Retina (tissue), 1 donor: Measurements from ENCODE around the gene DLG2.

Source experiments
- DNase-seq: peaks from one replicate; pipeline ENCODE4 v3.0.0-alpha.2; 2016

The DLG2 gene

GRCh38 chr11:83858694-83859093 is 1768.5 kb downstream of the DLG2 start:
- no peak for DNase-seq

- no peak for DNase-seq
Observed at GRCh38 chr11:83855237-83855636, 1771.9 kb downstream of the DLG2 start.

- no peak for DNase-seq
Observed at GRCh38 chr11:83852775-83853442, 1774.2 kb downstream of the DLG2 start.

- DNase-seq: no peak
Observed at GRCh38 chr11:83852012-83852411, 1775.1 kb downstream of the DLG2 start.

GRCh38 chr11:83847467-83848034 is 1779.6 kb downstream of the DLG2 start:
- DNase-seq: no peak

DNA sequence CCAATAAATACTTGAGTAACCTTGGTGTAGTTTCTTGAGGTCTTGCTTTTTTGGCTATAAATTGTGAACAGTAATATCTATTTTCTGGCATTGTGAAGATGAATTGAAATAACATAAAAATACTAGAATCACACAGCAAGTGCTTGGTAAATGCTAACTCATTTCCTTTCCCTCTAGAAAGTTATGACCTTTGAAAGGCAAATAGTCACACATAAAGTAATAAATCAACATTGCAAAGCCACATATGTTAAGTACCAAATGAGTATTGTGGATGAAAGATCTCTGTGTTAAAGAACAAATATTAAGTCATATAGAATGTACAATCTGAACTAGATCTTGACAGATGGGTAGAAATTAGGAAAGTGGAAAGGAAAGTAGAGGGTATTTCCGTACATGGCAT is 1781.3 kb downstream of the DLG2 start:
- no peak for DNase-seq

DNA sequence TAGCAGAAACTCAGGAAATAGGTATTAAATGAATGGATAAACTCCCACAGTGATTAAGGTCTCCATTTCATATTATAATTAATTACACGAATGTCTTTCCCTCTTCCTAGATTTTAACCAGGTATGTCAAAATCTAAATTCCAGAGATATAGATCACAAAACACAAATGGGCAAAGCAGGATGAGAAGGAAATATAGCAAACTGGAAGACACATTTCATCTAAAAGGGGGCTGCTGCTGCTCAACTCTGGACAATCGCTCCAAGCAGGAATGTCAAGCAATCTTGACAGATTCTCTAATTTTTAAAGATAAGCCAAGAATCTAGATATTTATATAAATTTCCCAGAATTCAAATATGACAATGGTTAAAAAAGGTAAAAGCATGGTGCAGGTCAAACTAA is 1786.8 kb downstream of the DLG2 start:
- DNase-seq: no peak

GRCh38 chr11:83836883-83837654 is 1790.1 kb downstream of the DLG2 start:
- DNase-seq: peak; percentile 66

- DNase-seq: no peak
Observed at GRCh38 chr11:83836065-83836464, 1791.1 kb downstream of the DLG2 start.

- DNase-seq: no peak
Observed at GRCh38 chr11:83835423-83835822, 1791.7 kb downstream of the DLG2 start.

GRCh38 chr11:83831929-83832328 is 1795.2 kb downstream of the DLG2 start:
- DNase-seq: no peak

GRCh38 chr11:83827940-83828554 is 1799.1 kb downstream of the DLG2 start:
- peak; percentile 65 for DNase-seq

- DNase-seq: no peak
Observed at GRCh38 chr11:83827520-83827919, 1799.6 kb downstream of the DLG2 start.

GRCh38 chr11:83826078-83826477 is 1801.1 kb downstream of the DLG2 start:
- DNase-seq: no peak

- no peak for DNase-seq
Observed at GRCh38 chr11:83823461-83824025, 1803.6 kb downstream of the DLG2 start.

DNA sequence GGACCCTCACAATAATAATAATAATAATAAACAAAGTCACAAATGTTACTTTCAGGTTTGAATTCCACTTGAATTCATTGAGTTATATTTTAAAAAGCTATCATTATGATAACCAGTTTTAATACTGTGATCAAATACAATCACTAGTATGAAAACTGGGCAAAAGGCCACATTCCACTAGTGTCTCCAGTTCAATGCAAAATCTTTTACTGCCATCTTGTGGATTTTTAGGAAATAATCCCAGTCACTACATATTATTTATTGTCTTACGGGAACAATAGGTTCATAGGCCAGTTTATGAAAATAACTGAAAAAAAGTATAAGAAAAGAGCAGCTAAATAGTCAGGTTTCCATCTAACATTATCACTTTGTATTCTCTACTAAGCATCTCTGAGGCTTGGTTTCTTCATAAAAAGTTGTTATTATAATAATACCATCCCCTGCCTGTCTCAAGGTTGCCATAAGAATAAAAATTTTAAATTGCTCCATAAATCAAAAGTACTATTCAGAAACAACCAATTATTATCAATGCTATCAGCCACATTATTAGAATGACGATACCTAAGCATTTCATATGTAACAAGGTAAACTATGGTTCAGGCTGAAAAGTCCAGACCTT is 1807.1 kb downstream of the DLG2 start:
- DNase-seq: peak; percentile 25

GRCh38 chr11:83818349-83818748 is 1808.8 kb downstream of the DLG2 start:
- no peak for DNase-seq

DNA sequence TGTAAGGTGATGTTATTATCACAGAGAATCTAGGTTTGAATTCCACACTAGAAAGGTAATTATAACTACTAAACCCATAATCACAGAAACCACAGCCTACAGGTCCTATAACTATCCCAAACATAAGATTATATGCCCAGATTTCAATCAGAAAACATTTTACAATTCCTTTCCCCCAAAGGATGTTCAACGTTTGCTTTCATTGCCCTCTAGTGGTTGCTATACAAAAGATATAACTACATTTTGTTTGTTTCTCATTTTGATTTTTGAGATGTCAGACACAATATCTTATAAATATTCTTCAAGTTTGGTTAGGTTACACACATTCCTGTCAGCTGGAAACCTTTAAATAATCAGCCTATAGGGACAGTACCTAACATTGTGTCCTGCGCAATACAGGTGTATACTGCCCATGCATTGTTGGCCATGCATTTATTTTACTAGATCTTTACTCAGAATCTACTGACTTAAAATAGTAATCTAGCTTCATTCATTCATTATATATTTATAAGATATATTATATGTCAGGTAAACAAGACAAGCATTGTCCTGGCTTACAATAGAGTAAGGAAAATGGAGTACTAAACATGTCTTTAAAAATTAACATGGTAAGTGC is 1810.5 kb downstream of the DLG2 start:
- no peak for DNase-seq

DNA sequence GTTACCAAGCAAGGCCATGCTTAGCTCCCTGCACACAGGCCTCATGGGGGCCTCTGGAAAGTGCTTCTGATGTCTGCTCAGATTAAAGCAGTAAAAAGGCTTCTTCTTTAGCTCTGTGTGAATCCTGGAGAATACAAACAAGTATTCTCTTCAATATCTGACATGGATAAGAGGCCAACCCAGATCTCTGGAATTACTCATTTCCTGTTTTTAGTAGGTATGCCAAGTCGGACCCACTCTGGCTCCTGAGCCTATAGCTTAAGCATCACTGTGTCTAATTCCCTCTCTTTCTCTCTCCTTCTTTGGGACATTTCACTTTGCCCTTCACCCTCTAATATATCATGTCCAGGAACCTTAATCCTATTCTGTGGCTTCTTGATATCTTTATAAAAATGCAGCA is 1811.4 kb downstream of the DLG2 start:
- no peak for DNase-seq

GRCh38 chr11:83813296-83813695 is 1813.8 kb downstream of the DLG2 start:
- DNase-seq: no peak

- no peak for DNase-seq
Observed at GRCh38 chr11:83809274-83809673, 1817.9 kb downstream of the DLG2 start.

DNA sequence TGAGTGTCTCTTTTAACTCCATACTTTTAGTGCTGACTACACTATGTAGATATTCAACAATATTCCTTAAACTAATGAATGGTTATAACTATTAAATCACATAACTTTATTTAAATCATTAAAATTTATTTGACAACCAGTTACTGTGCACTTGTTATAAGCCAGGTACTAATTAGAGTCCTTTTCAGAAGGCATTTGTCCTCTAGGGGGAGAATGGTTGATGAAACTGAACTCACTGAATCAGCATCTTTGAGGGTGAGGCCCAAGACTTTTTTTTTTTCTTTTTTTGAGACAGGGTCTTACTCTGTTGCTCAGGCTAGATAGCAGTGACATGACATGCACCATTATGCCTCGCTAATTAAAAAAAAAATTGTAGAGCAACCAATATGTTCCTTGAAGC is 1825.3 kb downstream of the DLG2 start:
- no peak for DNase-seq

GRCh38 chr11:83793310-83793709 is 1833.8 kb downstream of the DLG2 start:
- DNase-seq: no peak
